Hepatic stellate cell (primary cell): Measurements from ENCODE around the gene WASF2.
"Not testable (repeated sequence)": the region's sequence is repeated elsewhere in the genome, so short reads cannot be mapped to it uniquely, and the experiment has no call there.

Source experiments
- DNase-seq: peaks from one replicate; pipeline ENCODE4 v3.0.0; 2011; ENCODE audit warnings: low spot score

The WASF2 gene

DNA sequence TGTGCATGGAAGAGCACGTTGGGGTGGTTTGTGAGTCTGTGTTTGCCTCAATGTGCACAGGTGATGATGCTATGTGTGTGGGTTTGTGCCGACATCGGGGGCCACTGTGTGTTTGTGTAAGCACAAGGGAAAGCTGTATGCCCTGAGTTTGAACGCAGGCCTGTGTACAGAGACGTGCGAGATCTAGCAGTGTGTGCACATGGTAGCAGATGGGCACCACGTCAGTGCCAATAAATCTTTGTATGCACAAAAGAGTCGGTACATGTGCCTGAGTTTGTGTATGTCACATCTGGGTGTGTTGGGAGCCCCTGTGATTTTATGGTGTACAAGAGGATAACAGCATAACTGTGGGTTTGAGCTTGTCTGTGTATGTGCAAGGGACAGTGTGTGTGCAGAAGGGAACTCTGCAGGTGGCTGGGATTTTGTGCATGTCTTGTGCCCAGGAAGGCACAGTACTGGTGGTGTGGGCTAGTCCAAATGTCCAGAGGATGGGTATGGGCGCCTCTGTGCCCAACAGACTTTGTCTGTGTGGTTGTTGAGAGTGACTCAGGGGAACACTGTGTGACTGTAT, 32.0 kb upstream of the WASF2 start:
- no peak for DNase-seq

GRCh38 chr1:27521336-27521831, 31.4 kb upstream of the WASF2 start:
- DNase-seq = no peak

GRCh38 chr1:27520651-27521050, 30.7 kb upstream of the WASF2 start:
- DNase-seq = no peak

GRCh38 chr1:27519331-27520258, 29.6 kb upstream of the WASF2 start:
- DNase-seq = no peak

DNA sequence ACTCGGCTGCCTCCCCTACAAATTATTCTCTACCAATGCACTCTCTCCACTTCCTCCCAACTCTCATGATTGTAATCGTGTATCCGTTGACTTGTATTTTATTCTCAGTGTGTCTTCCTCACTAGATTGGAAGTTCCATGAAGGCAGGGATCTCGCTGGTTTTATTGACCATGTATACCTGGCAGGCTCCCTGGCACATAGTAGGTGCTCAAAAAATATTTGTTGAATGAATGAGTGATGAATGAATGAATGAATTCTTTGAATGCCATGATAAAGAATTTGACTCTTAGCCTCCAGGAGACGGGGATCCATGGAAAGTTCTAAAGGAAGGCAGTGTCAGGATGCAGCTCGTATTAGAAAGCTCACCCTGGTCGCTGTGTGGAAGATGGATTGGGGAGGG, 28.8 kb upstream of the WASF2 start:
- no peak for DNase-seq

- DNase-seq = no peak
Measured at GRCh38 chr1:27517907-27518718, 28.1 kb upstream of the WASF2 start.

DNA sequence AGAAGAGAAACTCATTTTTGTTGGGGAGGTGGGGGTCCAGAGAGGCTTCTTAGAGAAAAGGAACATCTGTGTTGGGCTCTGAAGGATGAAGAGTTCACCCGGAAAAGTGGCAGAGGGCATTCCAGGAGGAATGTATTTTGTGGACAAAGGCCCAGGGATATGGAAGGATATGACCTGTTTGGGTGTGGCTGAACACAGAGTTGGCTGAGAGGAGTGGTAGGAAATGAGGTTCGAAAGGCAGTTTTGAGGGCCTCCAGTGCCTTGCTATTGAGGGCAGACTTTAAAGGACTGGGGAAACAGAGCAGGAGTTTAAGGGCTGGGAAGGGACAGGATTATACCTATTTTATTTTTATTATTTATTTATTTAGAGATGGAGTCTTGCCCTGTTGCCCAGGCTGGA, 27.3 kb upstream of the WASF2 start:
- DNase-seq = no peak

GRCh38 chr1:27515626-27516025, 25.7 kb upstream of the WASF2 start:
- no peak for DNase-seq

- DNase-seq = no peak
Measured at GRCh38 chr1:27513958-27514357, 24.0 kb upstream of the WASF2 start.

GRCh38 chr1:27513528-27513927, 23.6 kb upstream of the WASF2 start:
- DNase-seq = no peak

GRCh38 chr1:27509127-27510080, 19.4 kb upstream of the WASF2 start:
- no peak for DNase-seq

GRCh38 chr1:27507960-27508665, 18.1 kb upstream of the WASF2 start:
- no peak for DNase-seq

GRCh38 chr1:27506703-27507102, 16.7 kb upstream of the WASF2 start:
- no peak for DNase-seq

DNA sequence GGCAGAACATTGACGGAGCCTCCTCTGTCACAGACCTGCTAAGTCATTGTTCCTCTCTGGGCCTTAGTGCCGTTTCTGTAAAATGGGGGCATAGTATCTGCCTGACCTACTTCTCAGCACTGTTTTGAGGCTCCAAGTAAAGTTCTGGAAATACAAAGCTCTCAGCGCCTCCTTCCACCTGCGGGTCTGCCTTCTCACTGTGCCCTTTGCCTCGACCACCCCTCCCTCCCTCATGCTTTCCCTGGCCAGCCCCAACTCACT, 15.4 kb upstream of the WASF2 start:
- no peak for DNase-seq

- DNase-seq = peak; percentile 87
Measured at GRCh38 chr1:27504588-27505419, 14.8 kb upstream of the WASF2 start.

DNA sequence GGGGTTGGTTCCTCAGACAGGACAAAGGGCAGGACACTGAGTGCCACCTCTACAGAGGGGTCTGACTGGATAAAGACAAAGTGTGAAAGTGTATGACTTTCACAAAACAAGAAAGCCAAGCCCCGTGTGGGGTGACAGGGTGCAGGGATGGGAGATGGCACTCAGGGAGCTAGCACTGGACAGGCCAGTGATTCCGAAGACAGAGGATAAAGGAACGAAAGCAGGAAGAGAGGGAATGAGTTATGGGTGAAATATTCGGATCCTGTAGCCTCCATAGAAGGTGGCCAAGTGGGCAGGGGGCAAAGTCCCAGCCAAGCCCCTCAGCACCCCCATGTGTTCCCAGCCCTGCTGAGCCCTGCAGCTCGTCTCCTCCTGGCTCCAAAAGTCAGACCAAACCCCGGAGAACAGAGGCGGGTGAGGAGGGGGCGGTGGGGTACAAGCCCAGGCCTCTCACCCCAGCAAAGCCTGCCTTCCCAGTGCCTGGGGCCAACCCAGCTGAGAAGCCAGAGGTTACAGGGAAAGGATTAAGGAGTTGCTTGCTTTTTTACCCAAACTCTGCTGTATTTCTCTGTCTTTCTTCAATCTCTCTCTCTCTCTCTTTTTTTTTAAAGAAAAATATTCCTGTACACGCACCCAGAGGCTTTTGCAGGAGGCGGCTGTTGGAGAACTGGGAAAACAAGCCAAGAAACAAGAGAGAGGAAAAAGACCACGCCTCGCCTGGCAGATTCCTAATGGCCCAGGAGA, 14.0 kb upstream of the WASF2 start:
- DNase-seq = no peak

DNA sequence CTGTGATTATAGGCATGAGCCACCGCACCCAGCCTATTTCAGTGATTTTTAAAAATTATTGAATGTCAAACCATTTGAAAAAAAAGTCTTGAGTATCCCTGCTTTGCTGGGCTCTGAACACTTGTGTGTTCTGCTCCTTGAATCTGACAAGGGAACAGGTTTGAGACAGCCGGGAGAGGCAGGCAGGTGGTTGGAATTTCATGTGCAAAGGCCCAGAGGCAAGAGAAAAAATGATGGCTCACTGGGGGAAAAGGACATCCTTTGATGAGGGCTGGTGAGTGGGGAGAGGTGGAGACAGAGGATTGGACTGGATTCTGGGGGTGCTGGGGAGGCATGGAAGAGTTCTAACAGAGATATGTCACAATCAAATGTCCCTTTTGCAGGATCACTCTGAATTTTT, 13.1 kb upstream of the WASF2 start:
- DNase-seq = no peak

DNA sequence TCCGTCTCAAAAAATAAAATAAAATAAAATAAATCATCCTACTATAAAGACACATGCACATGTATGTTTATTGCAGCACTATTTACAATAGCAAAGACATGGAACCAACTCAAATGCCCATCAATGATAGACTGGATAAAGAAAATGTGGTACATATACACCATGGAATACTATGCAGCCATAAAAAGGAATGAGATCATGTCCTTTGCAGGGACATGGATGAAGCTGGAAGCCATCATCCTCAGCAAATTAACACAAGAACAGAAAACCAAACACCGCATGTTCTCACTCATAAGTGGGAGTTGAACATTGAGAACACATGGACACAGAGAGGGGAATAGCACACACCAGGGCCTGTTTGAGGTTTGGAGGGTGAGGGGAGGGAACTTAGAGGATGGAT, 11.2 kb upstream of the WASF2 start:
- not testable (repeated sequence) for DNase-seq

DNA sequence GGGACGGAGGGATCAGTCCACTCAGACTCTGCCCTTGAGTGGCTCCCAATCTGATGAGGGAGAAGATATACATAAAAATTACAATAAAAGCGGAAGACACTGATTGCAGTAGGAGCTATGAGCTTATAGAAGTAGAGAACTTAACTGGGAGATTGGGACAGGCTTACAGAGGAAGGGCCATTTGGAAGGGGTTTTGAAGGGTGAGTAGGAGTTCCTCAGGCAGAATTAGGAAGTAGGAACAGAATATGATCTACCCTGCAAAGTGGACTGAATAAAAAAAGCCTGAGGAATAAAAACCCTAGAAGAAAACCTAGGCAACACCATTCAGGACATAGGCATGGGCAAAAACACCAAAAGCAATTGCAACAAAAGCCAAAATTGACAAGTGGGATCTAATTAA, 9.2 kb upstream of the WASF2 start:
- DNase-seq = no peak
